ENCODE measurements around the gene OR8D2. TPM values are rescaled to one million over a fixed set of nuclear protein-coding genes. Genes with fewer than 3 reads are reported as not detected.
A peak's percentile ranks its signal among the peaks of the same experiment; 100 is the strongest.

Gene OR8D2
- polyA plus RNA-seq (2012; ENCODE audit: low read depth, missing spikeins): not detected

- no peak for TF ChIP-seq SPI1 (IDR thresholded peaks at IDR 0.05; ENCODE audit: low read depth, low read length)
- no peak for FAIRE-seq
- no peak for DNase-seq (ENCODE audit: insufficient read length, low spot score)
Measured at GRCh38 chr11:124320097-124320496, at the start of gene OR8D2. Gene OR8D2 (minus strand): TSS chr11:124320197. CDS start chr11:124320197, 0 bp downstream.

- FAIRE-seq (no peak), DNase-seq (ENCODE audit: insufficient read length, low spot score) (no peak)
- TF ChIP-seq POU2F2 (IDR thresholded peaks at IDR 0.05; ENCODE audit: low read depth, low read length): no peak
- TF ChIP-seq SPI1 (IDR thresholded peaks at IDR 0.05; ENCODE audit: low read depth, low read length): no peak
- no peak for TF ChIP-seq POLR2A (IDR thresholded peaks at IDR 0.05; ENCODE audit: low read depth, low read length)
- no peak for TF ChIP-seq TAF1 (IDR thresholded peaks at IDR 0.05; ENCODE audit: low read depth, low read length)
- TF ChIP-seq POLR2AphosphoS5 (IDR thresholded peaks at IDR 0.05; ENCODE audit: low read depth, low read length): no peak
- TF ChIP-seq PAX5 (IDR thresholded peaks at IDR 0.05; ENCODE audit: insufficient read depth, low read length, severe bottlenecking): no peak
Measured at GRCh38 chr11:124359566-124359965, 39.6 kb upstream of the OR8D2 start.

- no peak for DNase-seq (ENCODE audit: insufficient read length, low spot score)
- TF ChIP-seq TAF1 (IDR thresholded peaks at IDR 0.05; ENCODE audit: low read depth, low read length) (no peak), POLR2AphosphoS5 (IDR thresholded peaks at IDR 0.05; ENCODE audit: low read depth, low read length) (no peak), POU2F2 (IDR thresholded peaks at IDR 0.05; ENCODE audit: low read depth, low read length) (no peak), SPI1 (IDR thresholded peaks at IDR 0.05; ENCODE audit: low read depth, low read length) (no peak), PAX5 (IDR thresholded peaks at IDR 0.05; ENCODE audit: insufficient read depth, low read length, severe bottlenecking) (no peak), POLR2A (IDR thresholded peaks at IDR 0.05; ENCODE audit: low read depth, low read length) (no peak)
- FAIRE-seq: no peak
Measured at GRCh38 chr11:124346311-124346955, 26.4 kb upstream of the OR8D2 start.

- no peak for DNase-seq (ENCODE audit: insufficient read length, low spot score)
- TF ChIP-seq PAX5 (IDR thresholded peaks at IDR 0.05; ENCODE audit: insufficient read depth, low read length, severe bottlenecking): no peak
- no peak for TF ChIP-seq POLR2AphosphoS5 (IDR thresholded peaks at IDR 0.05; ENCODE audit: low read depth, low read length)
- TF ChIP-seq POU2F2 (IDR thresholded peaks at IDR 0.05; ENCODE audit: low read depth, low read length): no peak
- TF ChIP-seq SPI1 (IDR thresholded peaks at IDR 0.05; ENCODE audit: low read depth, low read length): no peak
- TF ChIP-seq TAF1 (IDR thresholded peaks at IDR 0.05; ENCODE audit: low read depth, low read length): no peak
- no peak for FAIRE-seq
Measured at GRCh38 chr11:124344346-124344745, 24.3 kb upstream of the OR8D2 start.

DNA sequence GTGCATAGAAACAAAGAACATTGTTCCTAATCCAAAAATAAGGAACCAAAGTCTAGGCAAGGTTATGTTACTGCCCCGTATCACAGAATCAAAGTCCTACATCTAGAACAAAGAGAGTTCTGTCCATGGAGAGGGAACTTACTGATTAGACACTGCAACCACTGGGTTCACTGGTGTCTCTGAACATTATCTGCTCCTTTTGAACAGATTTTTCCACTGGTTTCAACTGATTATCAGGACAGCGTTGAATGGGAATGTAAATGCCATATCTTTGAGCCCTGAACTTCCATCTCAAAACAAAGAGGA, 20.1 kb upstream of the OR8D2 start:
- no peak for DNase-seq (ENCODE audit: insufficient read length, low spot score)
- TF ChIP-seq SPI1 (IDR thresholded peaks at IDR 0.05; ENCODE audit: low read depth, low read length) (no peak), TAF1 (IDR thresholded peaks at IDR 0.05; ENCODE audit: low read depth, low read length) (no peak), PAX5 (IDR thresholded peaks at IDR 0.05; ENCODE audit: insufficient read depth, low read length, severe bottlenecking) (no peak), POLR2A (IDR thresholded peaks at IDR 0.05; ENCODE audit: low read depth, low read length) (no peak), POU2F2 (IDR thresholded peaks at IDR 0.05; ENCODE audit: low read depth, low read length) (no peak), POLR2AphosphoS5 (IDR thresholded peaks at IDR 0.05; ENCODE audit: low read depth, low read length) (no peak)
- no peak for FAIRE-seq

DNA sequence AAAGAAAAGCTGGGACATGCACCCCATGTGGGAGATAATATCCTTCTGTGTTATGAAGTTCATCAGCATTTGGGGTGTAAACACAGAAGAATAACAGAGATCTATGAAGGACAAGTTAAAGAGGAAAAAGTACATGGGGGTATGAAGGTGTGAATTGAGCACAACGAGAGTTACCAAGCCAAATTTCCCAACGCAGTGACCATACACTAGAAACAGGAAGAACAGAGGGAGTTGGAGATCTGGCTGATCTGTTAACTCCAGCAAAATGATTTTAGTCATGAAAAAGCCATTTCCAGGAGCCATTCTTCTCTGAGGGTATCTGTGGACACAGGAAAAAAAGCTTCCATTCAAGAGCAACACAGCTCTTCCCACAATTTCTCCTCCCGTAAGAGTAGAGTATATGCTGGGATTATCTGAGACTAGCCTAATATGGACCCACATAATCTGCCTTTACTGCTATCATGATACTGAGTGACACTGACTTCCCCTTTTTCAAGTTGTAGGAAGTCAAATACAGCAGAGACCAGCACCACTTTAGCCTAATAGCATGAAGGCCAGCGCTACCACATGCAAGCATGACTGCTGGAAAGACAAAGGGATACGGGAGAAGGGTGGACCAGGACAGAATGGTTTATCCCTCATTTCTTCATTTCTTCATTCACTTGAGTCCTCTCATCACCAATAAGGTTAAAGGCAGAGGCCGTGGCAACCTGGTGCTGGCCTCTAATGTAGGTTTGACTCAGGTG, 19.6 kb upstream of the OR8D2 start:
- TF ChIP-seq SPI1 (IDR thresholded peaks at IDR 0.05; ENCODE audit: low read depth, low read length) (no peak), POLR2A (IDR thresholded peaks at IDR 0.05; ENCODE audit: low read depth, low read length) (no peak), PAX5 (IDR thresholded peaks at IDR 0.05; ENCODE audit: insufficient read depth, low read length, severe bottlenecking) (no peak), TAF1 (IDR thresholded peaks at IDR 0.05; ENCODE audit: low read depth, low read length) (no peak), POLR2AphosphoS5 (IDR thresholded peaks at IDR 0.05; ENCODE audit: low read depth, low read length) (no peak), POU2F2 (IDR thresholded peaks at IDR 0.05; ENCODE audit: low read depth, low read length) (no peak)
- FAIRE-seq (no peak), DNase-seq (ENCODE audit: insufficient read length, low spot score) (no peak)

GRCh38 chr11:124331873-124332272, 11.9 kb upstream of the OR8D2 start:
- no peak for TF ChIP-seq POU2F2 (IDR thresholded peaks at IDR 0.05; ENCODE audit: low read depth, low read length)
- no peak for TF ChIP-seq TAF1 (IDR thresholded peaks at IDR 0.05; ENCODE audit: low read depth, low read length)
- TF ChIP-seq PAX5 (IDR thresholded peaks at IDR 0.05; ENCODE audit: insufficient read depth, low read length, severe bottlenecking): no peak
- no peak for TF ChIP-seq POLR2AphosphoS5 (IDR thresholded peaks at IDR 0.05; ENCODE audit: low read depth, low read length)
- no peak for TF ChIP-seq POLR2A (IDR thresholded peaks at IDR 0.05; ENCODE audit: low read depth, low read length)
- TF ChIP-seq SPI1 (IDR thresholded peaks at IDR 0.05; ENCODE audit: low read depth, low read length): no peak
- DNase-seq (ENCODE audit: insufficient read length, low spot score) (no peak), FAIRE-seq (no peak)

GRCh38 chr11:124329787-124330478, 9.9 kb upstream of the OR8D2 start:
- TF ChIP-seq POLR2AphosphoS5 (IDR thresholded peaks at IDR 0.05; ENCODE audit: low read depth, low read length) (no peak), POLR2A (IDR thresholded peaks at IDR 0.05; ENCODE audit: low read depth, low read length) (no peak), TAF1 (IDR thresholded peaks at IDR 0.05; ENCODE audit: low read depth, low read length) (no peak), POU2F2 (IDR thresholded peaks at IDR 0.05; ENCODE audit: low read depth, low read length) (no peak), SPI1 (IDR thresholded peaks at IDR 0.05; ENCODE audit: low read depth, low read length) (peak; percentile 95), PAX5 (IDR thresholded peaks at IDR 0.05; ENCODE audit: insufficient read depth, low read length, severe bottlenecking) (no peak)
- peak; percentile 65 for FAIRE-seq
- peak; percentile 7 for DNase-seq (ENCODE audit: insufficient read length, low spot score)

GRCh38 chr11:124327775-124328174, 7.8 kb upstream of the OR8D2 start:
- peak; percentile 9 for FAIRE-seq
- no peak for DNase-seq (ENCODE audit: insufficient read length, low spot score)
- TF ChIP-seq POLR2AphosphoS5 (IDR thresholded peaks at IDR 0.05; ENCODE audit: low read depth, low read length): no peak
- TF ChIP-seq TAF1 (IDR thresholded peaks at IDR 0.05; ENCODE audit: low read depth, low read length): no peak
- TF ChIP-seq POU2F2 (IDR thresholded peaks at IDR 0.05; ENCODE audit: low read depth, low read length): no peak
- TF ChIP-seq PAX5 (IDR thresholded peaks at IDR 0.05; ENCODE audit: insufficient read depth, low read length, severe bottlenecking): no peak
- TF ChIP-seq SPI1 (IDR thresholded peaks at IDR 0.05; ENCODE audit: low read depth, low read length): no peak
- TF ChIP-seq POLR2A (IDR thresholded peaks at IDR 0.05; ENCODE audit: low read depth, low read length): no peak

All from GM12891 (cell line).